SJCRH30 (cell line): Measurements from ENCODE around the gene PPIP5K2. TPM values are rescaled to one million over a fixed set of nuclear protein-coding genes. Genes with fewer than 3 reads are reported as not detected.

ENCODE experiments used
- DNase-seq, 2 experiments: peaks; one replicate each; pipeline ENCODE4 v3.0.0-alpha.2; 2015 to 2020
- H3K27ac ChIP-seq: fragments of 250-450 bp; sonication (Bioruptor Pico); 2 replicates; pipeline ENCODE4 v1.5.1; 2020; ENCODE audit warnings: mild to moderate bottlenecking, moderate library complexity
- H3K27me3 ChIP-seq: fragments of 250-450 bp; sonication (Bioruptor Pico); 2 replicates; pipeline ENCODE4 v1.5.1; 2020; ENCODE audit warnings: mild to moderate bottlenecking, moderate library complexity
- H3K36me3 ChIP-seq: fragments of 250-450 bp; sonication (Bioruptor Pico); 2 replicates; pipeline ENCODE4 v1.5.1; 2020; ENCODE audit warnings: mild to moderate bottlenecking, moderate library complexity
- H3K4me1 ChIP-seq: fragments of 250-450 bp; sonication (Bioruptor Pico); 2 replicates; pipeline ENCODE4 v1.5.1; 2020; ENCODE audit warnings: mild to moderate bottlenecking, moderate library complexity
- H3K4me3 ChIP-seq: fragments of 250-450 bp; sonication (Bioruptor Pico); 2 replicates; pipeline ENCODE4 v1.5.1; 2020; ENCODE audit warnings: mild to moderate bottlenecking, moderate library complexity
- H3K9me3 ChIP-seq: fragments of 250-450 bp; sonication (Bioruptor Pico); replicated peaks from 2 replicates; pipeline ENCODE4 v1.5.1; 2020; ENCODE audit warnings: mild to moderate bottlenecking, moderate library complexity
- total RNA-seq: library from RNA; depleted of rRNA; stranded (reverse); fragments of >200 nt; shearing (Covaris generic); gene quantifications from 2 replicates; pipeline ENCODE4 v1.2.3, GENCODE V29; 2014; rRNA removed

PPIP5K2 gene
- total RNA-seq, 1 experiment from 2014 or later = 53.5 TPM

DNA sequence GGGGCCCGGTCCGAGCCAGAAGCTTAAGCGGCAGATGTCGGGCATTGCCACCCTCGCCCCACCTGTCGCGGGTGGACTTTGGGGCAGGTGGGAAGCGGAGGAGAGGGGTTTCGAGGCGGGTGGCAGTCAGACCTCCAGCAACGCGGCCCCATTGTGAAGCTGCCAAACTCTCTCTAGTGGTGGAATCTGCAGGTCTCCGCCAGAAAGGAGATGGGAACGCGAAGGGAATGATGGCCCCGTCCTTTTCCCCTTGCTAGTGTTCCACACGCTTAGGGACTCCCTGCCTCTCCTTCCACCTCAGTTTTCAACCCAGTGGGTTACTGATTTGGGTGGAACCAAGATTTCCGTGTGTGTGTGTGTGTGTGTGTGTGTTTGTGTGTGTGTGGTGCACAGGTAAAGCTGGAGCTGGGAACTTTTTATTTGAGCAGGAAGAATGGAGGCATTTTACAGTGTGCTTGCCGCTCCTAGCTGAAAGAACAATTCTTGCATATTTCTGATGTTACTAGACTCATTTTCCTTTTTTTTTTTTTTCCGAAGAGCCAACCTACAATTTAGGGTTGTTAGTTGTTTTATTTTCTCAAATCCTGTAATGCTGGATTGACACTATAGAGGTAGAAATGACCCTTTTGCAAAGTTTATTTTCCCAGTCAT, 139.7 kb downstream of the PPIP5K2 start:
- peak overlapping the region; percentile 80 for H3K4me3 ChIP-seq
- H3K27ac ChIP-seq = peak overlapping the region; percentile 82
- no peaks in the 10 kb centered on the region for H3K27me3 ChIP-seq
- no peaks in the 10 kb centered on the region for H3K36me3 ChIP-seq
- no peaks in the 10 kb centered on the region; the same call in 1 of the 2 replicates for H3K4me1 ChIP-seq
- H3K9me3 ChIP-seq = no peaks in the 10 kb centered on the region
- DNase-seq = peak; percentile 47 to 73

DNA sequence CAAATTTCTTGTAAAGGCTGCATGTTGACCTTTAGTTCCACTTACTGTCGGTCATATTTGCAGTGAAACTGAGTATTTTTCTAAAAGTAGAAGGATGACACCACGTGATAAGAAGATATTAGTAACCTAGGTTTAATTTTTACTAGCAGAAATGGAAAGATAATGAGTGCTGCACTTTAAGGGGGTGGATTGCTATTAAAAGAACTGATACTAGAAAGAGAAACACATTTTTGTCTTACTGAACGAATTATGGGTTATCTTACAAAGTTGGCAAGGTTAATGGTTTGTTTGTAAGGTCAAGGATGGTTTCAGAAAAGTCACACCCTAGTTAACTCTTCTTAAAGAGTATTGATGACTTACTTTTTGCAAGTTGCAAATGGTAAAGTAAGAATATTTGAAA, 140.8 kb downstream of the PPIP5K2 start:
- Histone ChIP-seq H3K9me3 (no peaks in the 10 kb centered on the region), H3K27me3 (no peaks in the 10 kb centered on the region), H3K4me3 (no peak overlapping the region; the same call in 1 of the 2 replicates), H3K4me1 (no peaks in the 10 kb centered on the region; the same call in 1 of the 2 replicates), H3K27ac (no peak overlapping the region), H3K36me3 (no peaks in the 10 kb centered on the region)
- no peak for DNase-seq

Other genes starting within 250 kb of the PPIP5K2 start
- gene GIN1, start 163 bp upstream of the PPIP5K2 start, total RNA-seq = 9.0 and 11.2 TPM in 2 replicates
- gene MACIR, start 138.5 kb downstream of the PPIP5K2 start, total RNA-seq = 17.2 and 19.1 TPM in 2 replicates